K562 (cell line): ENCODE data around the gene H2BK1. TPM values are rescaled to one million over a fixed set of nuclear protein-coding genes. Genes with fewer than 3 reads are reported as not detected.
A peak's percentile ranks its signal among the peaks of the same experiment; 100 is the strongest.

Experiments used
- AFF1 ChIP-seq, 2 experiments: fragments of 450-650 bp; IDR thresholded peaks; 2 replicates each; pipeline ENCODE4 v1.6.1; 2018; ENCODE audit warnings: mild to moderate bottlenecking in 2 of 2, low read depth in 1 of 2; ENCODE audit not compliant: partially characterized antibody in 2 of 2
- HNRNPL ChIP-seq: fragments of 200-400 bp; formaldehyde crosslinking; IDR thresholded peaks from 2 replicates; pipeline ENCODE4 v1.6.1; 2017; ENCODE audit warnings: low read depth, mild to moderate bottlenecking, low read length
- MEF2D ChIP-seq: conservative IDR thresholded peaks from 2 replicates; pipeline ENCODE4 v1.6.1; 2016; ENCODE audit warnings: low read depth, missing genetic modification characterization, missing compliant biosample characterization
- NONO ChIP-seq, 2 experiments: fragments of 200-400 bp in 1 of 2; fragments of 450-650 bp in 1 of 2; formaldehyde crosslinking in 1 of 2; IDR thresholded peaks; 2 replicates each; pipeline ENCODE4 v1.6.1; 2017; ENCODE audit warnings: low read depth in 2 of 2, mild to moderate bottlenecking in 2 of 2, moderate library complexity in 2 of 2, low read length in 1 of 2
- PHF8 ChIP-seq: fragments of 200-600 bp; sonication (generic); IDR thresholded peaks from 2 replicates; pipeline ENCODE4 v1.6.1; 2012; ENCODE audit warnings: mixed run types, mild to moderate bottlenecking, inconsistent platforms, low read length, moderate library complexity, borderline replicate concordance
- SMAD1 ChIP-seq: fragments of 150-350 bp; IDR thresholded peaks from 2 replicates; pipeline ENCODE4 v1.6.1; 2014; ENCODE audit warnings: low read length, low read depth; ENCODE audit not compliant: partially characterized antibody
- SP1 ChIP-seq: sonication (generic); formaldehyde crosslinking; IDR thresholded peaks from 2 replicates; pipeline ENCODE4 v1.8.1; 2022; ENCODE audit warnings: mild to moderate bottlenecking, missing genetic modification reagents
- TAF9B ChIP-seq: fragments of 450-650 bp; IDR thresholded peaks from 2 replicates; pipeline ENCODE4 v1.6.1; 2018; ENCODE audit warnings: mild to moderate bottlenecking; ENCODE audit not compliant: partially characterized antibody
- THRB ChIP-seq: fragments of 450-650 bp; formaldehyde crosslinking; conservative IDR thresholded peaks from 2 replicates; pipeline ENCODE4 v1.4.0; 2022; ENCODE audit warnings: mild to moderate bottlenecking, missing genetic modification characterization
- ZBTB40 ChIP-seq, 2 experiments: fragments of 450-650 bp in 1 of 2; sonication (generic) in 1 of 2; formaldehyde crosslinking in 1 of 2; IDR thresholded peaks; 2 replicates each; pipeline versions ENCODE4 v1.7.1 to v1.9.0; 2016 to 2022; ENCODE audit warnings: inconsistent platforms in 1 of 2, mild to moderate bottlenecking in 1 of 2, missing genetic modification reagents in 1 of 2
- ZNF24 ChIP-seq: fragments of 450-650 bp; IDR thresholded peaks from 2 replicates; pipeline ENCODE4 v1.6.1; 2016
- polyA plus RNA-seq, 8 experiments: library from polyadenylated mRNA; depleted of rRNA in 4 of 8; stranded (reverse) in 5 of 8; unstranded in 3 of 8; fragments of >200 nt; fragmentation: Nextera tagmentation in 2 of 8; fragmentation: Illumina TruSeq in 1 of 8; extraction: Ambion mirVana in 2 of 8; extraction: Trizol in 1 of 8; gene quantifications; 2 replicates each; pipeline versions ENCODE4 v1.2.1 to v1.2.3, GENCODE V29; 2011 to 2014; ENCODE audit warnings: inconsistent platforms in 1 of 8, missing spikeins in 1 of 8
- total RNA-seq, 7 experiments: library from RNA; depleted of rRNA in 6 of 7; stranded (reverse); fragments of >200 nt in 6 of 7; fragmentation: Illumina TruSeq in 2 of 7; extraction: Trizol in 2 of 7; gene quantifications; 2 replicates each; pipeline versions ENCODE4 v1.2.1 to v1.2.3, GENCODE V29; 2011 to 2021; ENCODE audit warnings: low replicate concordance in 1 of 7

H2BK1 gene
- total and polyA plus RNA-seq, 9 of the 15 experiments (the other 6 are each of a cell fraction or from before 2014, with no cell fraction given), result not detected

- TF ChIP-seq ZBTB40 (IDR thresholded peaks at IDR 0.05) (no peak), ZBTB40 (CRISPR knock-in tag; IDR thresholded peaks at IDR 0.05) (no peak), TAF9B (no peak), SMAD1 (no peak), NONO (IDR thresholded peaks at IDR 0.05; ENCODE audit: low read depth in 2 of 2, low read length in 1 of 2) (peak in 1 of 2 experiments; percentile 69; a peak in 1 of 4 replicates), MEF2D (no peak), THRB (no peak), PHF8 (no peak), HNRNPL (peak; percentile 88), ZNF24 (no peak), AFF1 (IDR thresholded peaks at IDR 0.05; ENCODE audit: low read depth in 1 of 2, partially characterized antibody in 2 of 2) (no peak), SP1 (CRISPR knock-in tag) (peak; percentile 37; the same call in 1 of the 2 replicates)
These were observed 35.2 kb upstream of the H2BK1 start (continued) for GRCh38 chr7:151245360-151246101.
